OCI-M1 (cell line): ENCODE measurements around the gene PSMA4.
A peak's percentile ranks its signal among the peaks of the same experiment; 100 is the strongest.
"Not testable (repeated sequence)": the region's sequence is repeated elsewhere in the genome, so short reads cannot be mapped to it uniquely, and the experiment has no call there.

ENCODE experiments used
- DNase-seq: peaks from one replicate; lab custom pipeline; 2025; lab: John Stamatoyannopoulos, UW

The PSMA4 gene

GRCh38 chr15:78551902-78552301 lies 11.7 kb downstream of the PSMA4 start:
- no peak for DNase-seq

- DNase-seq = no peak
Observed at GRCh38 chr15:78552597-78552996, 12.4 kb downstream of the PSMA4 start.

GRCh38 chr15:78560201-78560600 lies 20.0 kb downstream of the PSMA4 start:
- DNase-seq = not testable (repeated sequence)

GRCh38 chr15:78561490-78561889 lies 21.2 kb downstream of the PSMA4 start:
- no peak for DNase-seq

GRCh38 chr15:78563092-78563491 lies 22.8 kb downstream of the PSMA4 start:
- no peak for DNase-seq

GRCh38 chr15:78564743-78565096 lies 24.5 kb downstream of the PSMA4 start:
- DNase-seq = no peak

GRCh38 chr15:78565097-78565950 lies 25.1 kb downstream of the PSMA4 start, which contains the start of gene CHRNA5:
Gene CHRNA5, plus strand, starts transcription at chr15:78565520. Its CDS starts 200 bp downstream, at chr15:78565720.
- DNase-seq = peak; percentile 83

- no peak for DNase-seq
Observed at GRCh38 chr15:78565951-78566774, 25.9 kb downstream of the PSMA4 start.

GRCh38 chr15:78567531-78567930 lies 27.3 kb downstream of the PSMA4 start:
- no peak for DNase-seq

- peak; percentile 8 for DNase-seq
Observed at GRCh38 chr15:78570710-78571109, 30.5 kb downstream of the PSMA4 start.

- DNase-seq = no peak
Observed at GRCh38 chr15:78571382-78571781, 31.1 kb downstream of the PSMA4 start.

- no peak for DNase-seq
Observed at GRCh38 chr15:78573416-78573815, 33.2 kb downstream of the PSMA4 start.

- no peak for DNase-seq
Observed at GRCh38 chr15:78574944-78575343, 34.7 kb downstream of the PSMA4 start.

- DNase-seq = no peak
Observed at GRCh38 chr15:78597583-78597982, 57.3 kb downstream of the PSMA4 start.

- DNase-seq = no peak
Observed at GRCh38 chr15:78598348-78598747, 58.1 kb downstream of the PSMA4 start.

GRCh38 chr15:78599189-78599588 lies 58.9 kb downstream of the PSMA4 start:
- DNase-seq = peak; percentile 6
